GM10248 (cell line): ENCODE measurements around the gene MFSD2A.

Experiments
- CTCF ChIA-PET: fragments of 300-600 bp; sonication (Branson Sonifier 250); formaldehyde crosslinking; extraction: SDS; loops from one replicate; lab custom pipeline; 2021; ENCODE audit warnings: antibody characterized with exemption; lab: Yijun Ruan, JAX
- POLR2A ChIA-PET: fragments of 350-650 bp; sonication (Branson Sonifier 250); formaldehyde crosslinking; extraction: SDS; loops from one replicate; lab custom pipeline; 2020; ENCODE audit warnings: antibody characterized with exemption; lab: Yijun Ruan, JAX
- DNase-seq: peaks from one replicate; pipeline ENCODE4 v3.0.0; 2012; ENCODE audit errors: extremely low spot score
- TF ChIP-seq, protein P1 (sequence below): IDR thresholded peaks from 2 replicates; pipeline ENCODE4 v1.5.1; 2012; ENCODE audit warnings: mild to moderate bottlenecking, low read depth; ENCODE audit errors: extremely low read depth, missing control alignments, control extremely low read depth

The MFSD2A gene

DNA sequence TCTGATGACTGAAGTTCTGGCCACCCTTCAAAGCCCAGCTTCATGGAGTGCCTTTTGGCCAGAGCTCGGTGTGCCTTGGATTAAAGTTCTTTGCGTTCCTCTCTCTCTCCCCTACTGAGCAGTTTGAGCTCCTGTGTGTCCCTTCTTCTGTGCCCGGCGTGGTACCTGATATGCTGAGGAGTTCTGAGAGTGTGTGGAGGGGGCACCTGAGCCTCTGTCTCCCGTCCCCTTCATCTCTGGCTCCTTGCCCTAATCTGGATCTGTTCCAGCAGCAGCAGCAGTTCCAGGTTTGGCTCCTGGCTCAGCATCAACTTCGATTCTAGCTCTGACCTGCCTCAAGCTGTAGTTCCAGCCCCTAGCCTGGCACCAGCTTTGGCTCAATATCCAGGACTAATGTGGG, 28.1 kb upstream of the MFSD2A start:
- ChIA-PET CTCF (interaction anchor here (1.8 to 10.8 kb wide), 3 partner anchors 25 to 104 kb away, joined by 5 to 87 read pairs (median 44); partner anchors contain the start of gene MYCL), POLR2A (no interaction called here)
- DNase-seq: no peak
- TF ChIP-seq, protein P1, sequence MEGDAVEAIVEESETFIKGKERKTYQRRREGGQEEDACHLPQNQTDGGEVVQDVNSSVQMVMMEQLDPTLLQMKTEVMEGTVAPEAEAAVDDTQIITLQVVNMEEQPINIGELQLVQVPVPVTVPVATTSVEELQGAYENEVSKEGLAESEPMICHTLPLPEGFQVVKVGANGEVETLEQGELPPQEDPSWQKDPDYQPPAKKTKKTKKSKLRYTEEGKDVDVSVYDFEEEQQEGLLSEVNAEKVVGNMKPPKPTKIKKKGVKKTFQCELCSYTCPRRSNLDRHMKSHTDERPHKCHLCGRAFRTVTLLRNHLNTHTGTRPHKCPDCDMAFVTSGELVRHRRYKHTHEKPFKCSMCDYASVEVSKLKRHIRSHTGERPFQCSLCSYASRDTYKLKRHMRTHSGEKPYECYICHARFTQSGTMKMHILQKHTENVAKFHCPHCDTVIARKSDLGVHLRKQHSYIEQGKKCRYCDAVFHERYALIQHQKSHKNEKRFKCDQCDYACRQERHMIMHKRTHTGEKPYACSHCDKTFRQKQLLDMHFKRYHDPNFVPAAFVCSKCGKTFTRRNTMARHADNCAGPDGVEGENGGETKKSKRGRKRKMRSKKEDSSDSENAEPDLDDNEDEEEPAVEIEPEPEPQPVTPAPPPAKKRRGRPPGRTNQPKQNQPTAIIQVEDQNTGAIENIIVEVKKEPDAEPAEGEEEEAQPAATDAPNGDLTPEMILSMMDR: no peak

DNA sequence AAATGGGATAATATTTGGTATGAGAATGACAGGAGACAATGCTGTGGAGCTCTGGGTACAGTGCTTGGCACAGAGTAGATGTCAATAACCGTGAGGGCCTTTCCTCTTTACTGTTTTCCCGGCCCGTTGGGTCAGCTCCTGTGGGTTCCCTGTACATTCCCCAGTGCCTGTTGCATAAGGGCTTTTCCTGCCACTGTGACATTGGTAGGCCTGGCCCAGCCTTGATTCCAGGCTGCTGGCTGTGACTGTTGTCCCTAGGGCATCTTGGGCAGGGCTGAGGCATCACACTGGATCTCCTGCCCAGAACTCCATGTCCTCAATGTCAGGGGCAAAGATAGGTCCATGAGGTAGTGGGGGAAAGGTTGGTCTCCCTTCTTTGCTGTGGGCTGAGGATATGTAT, 27.4 kb upstream of the MFSD2A start:
- ChIA-PET CTCF (interaction anchor here (6.7 to 10.8 kb wide), 2 partner anchors 25 to 46 kb away, joined by 44 to 87 read pairs; partner anchors contain the start of gene MYCL), POLR2A (no interaction called here)
- DNase-seq: no peak
- TF ChIP-seq, protein P1: no peak

DNA sequence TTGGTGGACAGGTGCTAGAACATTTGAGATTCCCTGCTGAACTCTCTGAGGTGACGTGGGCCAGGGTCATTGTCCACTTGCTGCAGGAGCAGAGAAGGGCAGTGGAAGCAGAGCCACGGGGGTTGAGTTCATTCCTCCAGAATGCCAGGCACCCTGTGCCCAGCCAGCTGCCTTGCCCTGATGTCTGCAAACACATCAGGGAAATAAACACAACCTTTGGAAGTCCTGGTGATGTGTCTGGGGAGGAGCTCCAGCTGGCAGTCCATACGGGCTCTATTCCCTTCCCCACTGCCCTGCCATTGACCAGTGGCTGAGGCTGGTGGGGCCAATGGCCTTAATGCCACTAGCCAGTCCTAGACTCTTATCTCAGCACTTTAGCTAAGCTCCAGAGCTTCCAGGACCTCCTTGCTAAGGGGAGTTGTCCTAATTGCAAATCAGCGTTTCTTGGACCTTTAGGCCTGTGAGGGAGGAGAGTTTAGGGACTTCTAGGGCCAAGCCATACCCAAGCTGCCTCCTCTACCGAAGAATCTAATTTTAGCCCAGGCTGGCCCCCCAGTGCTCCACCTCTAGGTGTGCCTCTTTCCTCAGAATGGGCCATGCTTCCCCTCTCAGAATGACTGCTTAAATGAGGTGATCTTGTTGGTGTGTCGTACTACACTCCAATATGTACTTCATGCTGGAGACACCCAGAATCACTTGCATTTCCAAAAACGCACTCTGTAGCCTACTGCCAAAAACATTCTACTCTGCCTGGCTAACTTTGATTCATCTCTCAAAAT, 25.9 kb upstream of the MFSD2A start:
- DNase-seq: no peak
- TF ChIP-seq, protein P1: no peak
- ChIA-PET POLR2A (no interaction called here), CTCF (interaction anchor here (1.0 to 6.7 kb wide), 5 partner anchors 10 to 129 kb away, joined by 3 to 44 read pairs (median 3); partner anchors contain the start of gene MYCL)

DNA sequence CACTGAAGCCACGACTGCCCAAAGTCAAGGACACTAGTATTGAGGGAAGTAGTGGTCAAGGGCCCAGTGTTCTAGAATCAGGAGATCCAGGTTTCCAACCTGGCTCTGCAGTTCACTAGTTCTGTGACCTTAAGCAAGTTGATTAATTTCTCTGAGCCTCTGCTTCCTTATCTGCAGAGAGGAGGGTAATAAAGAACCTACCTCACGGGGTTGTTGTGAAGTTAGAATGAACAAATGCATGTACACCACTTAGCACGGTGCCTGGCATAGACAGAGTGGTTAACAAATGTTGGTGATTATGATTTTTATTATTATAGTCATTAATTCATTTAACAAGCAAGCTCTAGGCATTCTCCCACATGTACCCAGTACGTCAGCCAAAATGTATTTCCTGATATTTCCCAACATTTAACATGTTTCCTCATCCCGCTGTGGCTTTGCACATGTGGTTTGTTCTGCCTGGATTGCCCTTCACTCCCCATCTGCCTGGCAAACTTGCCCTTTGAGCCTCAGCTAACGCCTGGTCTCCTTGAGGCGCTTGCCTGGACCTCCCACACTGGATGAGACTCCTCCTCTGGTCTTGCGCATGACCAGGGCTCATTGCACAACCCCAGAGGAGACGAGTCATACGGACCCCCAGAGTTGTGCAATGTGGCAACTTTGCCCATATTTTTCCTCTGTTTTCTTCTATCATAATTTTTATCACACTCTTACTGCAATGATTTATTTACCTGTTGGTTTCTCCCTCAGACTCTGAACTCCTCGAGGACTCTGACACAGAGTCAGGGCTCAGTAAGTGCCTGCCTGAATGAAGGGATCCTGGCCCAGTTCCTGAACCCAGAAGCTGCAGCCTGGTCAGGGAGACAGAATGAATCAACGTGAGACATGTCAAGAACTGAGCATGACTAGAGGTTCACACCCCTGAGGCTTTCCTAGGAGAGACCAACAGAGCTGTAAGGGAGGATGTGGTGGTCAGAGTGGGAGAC, 20.7 kb upstream of the MFSD2A start:
- ChIA-PET POLR2A (interaction anchor here (0.7 kb wide), 1 partner anchor 34 kb away, joined by 5 read pairs; no protein-coding TSS in a partner anchor), CTCF (interaction anchor here (0.6 to 4.8 kb wide), 5 partner anchors 13 to 98 kb away, joined by 3 to 35 read pairs (median 5); no protein-coding TSS in a partner anchor)
- TF ChIP-seq, protein P1: no peak
- no peak for DNase-seq

DNA sequence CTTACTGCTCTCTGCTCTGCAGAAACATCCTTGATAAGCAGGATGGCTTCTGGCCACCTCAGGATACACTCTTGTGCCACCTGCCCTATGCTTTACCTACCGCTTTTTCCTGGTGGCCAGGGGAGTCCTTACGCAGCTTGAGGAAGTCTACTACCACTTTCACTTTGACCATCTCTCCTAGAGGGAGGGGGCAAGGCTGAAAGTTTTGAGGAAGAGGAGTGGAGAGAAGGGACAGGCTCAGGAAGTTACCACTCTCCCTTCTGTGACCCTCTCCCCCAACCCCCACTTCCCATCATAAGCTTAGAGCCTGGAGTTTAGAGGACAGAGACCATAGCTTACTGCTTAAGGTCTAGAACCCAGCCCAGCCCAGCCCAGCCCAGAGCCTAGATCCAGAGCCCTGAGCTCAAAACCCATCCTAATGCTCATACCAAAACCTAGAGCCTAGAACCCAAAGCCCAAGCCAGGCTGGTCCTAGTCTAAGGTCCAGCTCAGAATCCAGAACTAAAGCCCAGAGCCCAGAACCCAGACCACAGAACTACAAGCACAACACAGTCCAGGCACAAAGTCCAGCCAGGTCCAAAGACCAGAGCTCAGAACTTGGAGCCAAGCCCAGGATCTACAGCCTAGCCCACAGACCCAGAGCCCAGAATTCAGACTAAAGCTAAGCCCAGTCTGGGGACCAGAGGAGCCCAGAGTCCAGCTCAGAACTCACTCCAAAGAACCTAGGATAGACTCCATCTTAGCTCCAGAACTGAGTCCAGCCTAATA, 18.0 kb upstream of the MFSD2A start:
- ChIA-PET CTCF (interaction anchor here (0.7 to 5.1 kb wide), 9 partner anchors 13 to 137 kb away, joined by 3 to 39 read pairs (median 4); no protein-coding TSS in a partner anchor), POLR2A (no interaction called here)
- TF ChIP-seq, protein P1: no peak
- DNase-seq: no peak
